Measurements from ENCODE around the gene LRP5.

The LRP5 gene

DNA sequence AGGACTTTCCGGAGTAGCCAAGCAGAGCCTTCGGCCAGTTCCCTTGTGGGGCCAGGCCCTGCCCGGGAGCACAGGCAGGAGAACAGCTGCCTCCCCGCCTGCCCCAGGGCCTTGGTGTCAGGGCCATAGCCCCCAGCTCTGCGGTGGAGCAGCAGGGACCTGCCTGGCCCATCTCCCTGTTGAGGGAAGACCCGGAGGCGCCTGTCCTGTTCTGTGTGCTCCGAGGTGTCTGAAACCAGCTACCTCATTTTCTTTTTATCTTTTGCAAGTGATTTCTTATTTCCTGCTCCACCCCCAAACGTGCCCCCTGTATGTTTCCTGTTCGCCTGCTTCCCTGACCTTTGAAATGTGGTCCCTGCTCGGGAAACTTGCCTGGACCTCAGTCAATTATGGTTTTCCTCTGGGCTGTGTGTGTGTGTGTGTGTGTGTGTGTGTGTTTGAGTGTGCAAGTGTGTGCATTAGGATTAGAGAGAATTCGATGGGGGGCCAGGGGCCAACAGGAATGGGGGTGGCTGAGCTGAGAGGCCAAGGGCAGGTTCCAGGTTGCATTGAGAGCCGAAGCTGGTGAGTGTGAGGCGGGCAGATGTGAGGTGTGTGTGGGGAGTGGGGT is 19.1 kb downstream of the LRP5 start:
- TF ChIP-seq, protein P1, sequence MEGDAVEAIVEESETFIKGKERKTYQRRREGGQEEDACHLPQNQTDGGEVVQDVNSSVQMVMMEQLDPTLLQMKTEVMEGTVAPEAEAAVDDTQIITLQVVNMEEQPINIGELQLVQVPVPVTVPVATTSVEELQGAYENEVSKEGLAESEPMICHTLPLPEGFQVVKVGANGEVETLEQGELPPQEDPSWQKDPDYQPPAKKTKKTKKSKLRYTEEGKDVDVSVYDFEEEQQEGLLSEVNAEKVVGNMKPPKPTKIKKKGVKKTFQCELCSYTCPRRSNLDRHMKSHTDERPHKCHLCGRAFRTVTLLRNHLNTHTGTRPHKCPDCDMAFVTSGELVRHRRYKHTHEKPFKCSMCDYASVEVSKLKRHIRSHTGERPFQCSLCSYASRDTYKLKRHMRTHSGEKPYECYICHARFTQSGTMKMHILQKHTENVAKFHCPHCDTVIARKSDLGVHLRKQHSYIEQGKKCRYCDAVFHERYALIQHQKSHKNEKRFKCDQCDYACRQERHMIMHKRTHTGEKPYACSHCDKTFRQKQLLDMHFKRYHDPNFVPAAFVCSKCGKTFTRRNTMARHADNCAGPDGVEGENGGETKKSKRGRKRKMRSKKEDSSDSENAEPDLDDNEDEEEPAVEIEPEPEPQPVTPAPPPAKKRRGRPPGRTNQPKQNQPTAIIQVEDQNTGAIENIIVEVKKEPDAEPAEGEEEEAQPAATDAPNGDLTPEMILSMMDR (conservative IDR thresholded peaks at IDR 0.05; ENCODE audit: low read depth, low read length), result no peak
- no peak overlapping the region for H3K4me3 ChIP-seq (ENCODE audit: low read depth, low read length)
- no peak for DNase-seq (ENCODE audit: low read depth)

DNA sequence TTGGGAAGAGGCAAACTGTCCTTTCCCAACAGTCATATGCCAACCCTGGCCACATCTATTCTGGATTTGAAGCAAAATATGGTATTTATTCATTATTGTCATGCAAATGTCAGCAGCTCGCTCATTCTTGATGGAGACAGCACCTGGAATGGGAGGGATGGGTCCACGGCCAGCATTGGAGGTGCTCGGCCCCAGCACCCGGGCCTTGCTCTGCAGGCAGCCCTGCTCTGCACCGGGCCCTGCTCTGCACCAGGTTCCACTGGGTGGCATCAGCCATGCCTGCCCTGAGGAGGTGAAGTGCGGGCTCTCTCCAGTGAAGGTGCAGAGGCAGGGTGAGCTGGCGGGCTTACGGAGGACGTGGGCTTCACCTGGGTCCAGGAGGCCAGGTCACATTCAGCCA is 19.8 kb downstream of the LRP5 start:
- no peak for DNase-seq (ENCODE audit: low read depth)

DNA sequence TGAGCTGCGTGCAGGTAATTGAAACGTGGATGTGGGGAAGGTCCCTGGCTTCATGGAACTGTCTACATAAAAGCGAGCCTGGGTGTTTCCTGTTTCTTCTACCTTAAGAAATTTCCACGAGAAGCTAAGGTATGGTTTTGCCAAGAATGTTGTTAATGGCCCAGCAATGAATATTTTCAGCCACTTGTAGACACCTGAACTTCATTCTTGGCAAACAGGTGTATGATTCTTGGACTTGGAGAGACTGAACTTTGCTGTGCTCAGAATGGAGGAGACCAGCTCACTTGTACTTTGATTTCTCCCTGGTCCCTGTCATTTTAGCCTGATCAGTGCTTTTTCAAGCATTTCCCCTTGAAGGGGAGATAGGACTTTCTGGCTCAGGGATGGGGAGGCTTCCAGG is 20.8 kb downstream of the LRP5 start:
- DNase-seq (ENCODE audit: low read depth), result no peak
- TF ChIP-seq, protein P1 (conservative IDR thresholded peaks at IDR 0.05; ENCODE audit: low read depth, low read length), result no peak
- no peak overlapping the region for H3K4me3 ChIP-seq (ENCODE audit: low read depth, low read length)

More for the DNA sequence above, 19.8 kb downstream of the LRP5 start:
- TF ChIP-seq, protein P1 (conservative IDR thresholded peaks at IDR 0.05; ENCODE audit: low read depth, low read length), result no peak
- H3K4me3 ChIP-seq (ENCODE audit: low read depth, low read length), result no peak overlapping the region

DNA sequence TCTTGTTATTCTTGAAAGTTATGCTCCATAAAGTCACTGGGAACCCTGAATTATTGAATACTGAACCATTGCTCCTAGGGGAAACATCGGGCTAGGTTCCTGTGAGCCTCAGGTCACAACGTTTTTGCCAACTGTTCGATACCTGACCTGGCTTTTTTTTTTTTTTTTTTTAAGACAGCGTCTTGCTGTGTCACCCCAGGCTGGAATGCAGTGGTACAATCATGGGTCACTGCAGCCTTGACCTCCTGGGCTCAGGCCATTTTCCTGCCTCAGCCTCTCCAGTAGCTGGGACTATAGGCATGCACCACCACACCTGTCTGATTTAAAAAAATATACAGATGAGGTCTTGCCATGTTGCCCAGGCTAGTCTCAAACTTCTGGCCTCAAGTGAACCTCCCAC is 22.5 kb downstream of the LRP5 start:
- TF ChIP-seq, protein P1 (conservative IDR thresholded peaks at IDR 0.05; ENCODE audit: low read depth, low read length), result no peak
- no peak for DNase-seq (ENCODE audit: low read depth)
- no peak overlapping the region for H3K4me3 ChIP-seq (ENCODE audit: low read depth, low read length)

DNA sequence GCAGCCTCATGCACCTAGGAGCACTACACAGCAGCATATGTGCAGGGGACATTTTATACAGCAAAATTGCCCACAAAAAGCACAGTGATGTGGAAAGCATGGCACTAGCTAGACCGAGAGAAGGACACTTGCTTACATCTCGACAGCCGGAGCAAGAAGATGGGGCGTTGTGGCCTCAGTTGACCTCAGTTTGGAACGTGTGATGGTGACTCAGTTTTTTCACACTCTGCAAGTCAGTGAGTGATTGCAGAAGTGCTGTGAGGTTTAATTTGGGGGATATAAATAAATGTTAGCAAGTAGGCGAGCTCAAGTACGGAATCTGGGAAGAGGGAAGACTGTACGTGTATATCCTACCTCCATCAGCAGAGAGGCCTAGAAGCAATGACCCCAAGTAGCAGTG is 23.3 kb downstream of the LRP5 start:
- DNase-seq (ENCODE audit: low read depth), result no peak
- TF ChIP-seq, protein P1 (conservative IDR thresholded peaks at IDR 0.05; ENCODE audit: low read depth, low read length), result no peak
- H3K4me3 ChIP-seq (ENCODE audit: low read depth, low read length), result no peak overlapping the region

DNA sequence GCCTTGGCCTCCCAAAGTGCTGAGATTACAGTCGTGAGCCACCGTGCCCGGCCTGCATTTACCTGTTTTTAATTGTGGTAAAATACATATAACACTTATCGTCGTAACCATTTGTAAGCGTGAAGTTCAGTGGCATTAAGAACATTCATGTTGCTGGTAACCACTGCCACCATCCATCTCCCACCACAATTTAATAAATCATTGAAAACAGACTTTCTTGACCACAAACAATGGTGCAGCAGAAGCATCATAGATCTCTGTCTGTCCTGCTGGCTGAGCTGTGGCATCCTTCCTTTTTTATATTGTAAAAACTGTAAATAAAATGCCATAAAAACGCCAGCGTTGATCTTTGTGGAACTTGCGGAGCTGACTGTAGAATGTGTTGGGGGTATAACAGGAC is 24.3 kb downstream of the LRP5 start:
- no peak for DNase-seq (ENCODE audit: low read depth)
- no peak overlapping the region for H3K4me3 ChIP-seq (ENCODE audit: low read depth, low read length)
- TF ChIP-seq, protein P1 (conservative IDR thresholded peaks at IDR 0.05; ENCODE audit: low read depth, low read length), result no peak

DNA sequence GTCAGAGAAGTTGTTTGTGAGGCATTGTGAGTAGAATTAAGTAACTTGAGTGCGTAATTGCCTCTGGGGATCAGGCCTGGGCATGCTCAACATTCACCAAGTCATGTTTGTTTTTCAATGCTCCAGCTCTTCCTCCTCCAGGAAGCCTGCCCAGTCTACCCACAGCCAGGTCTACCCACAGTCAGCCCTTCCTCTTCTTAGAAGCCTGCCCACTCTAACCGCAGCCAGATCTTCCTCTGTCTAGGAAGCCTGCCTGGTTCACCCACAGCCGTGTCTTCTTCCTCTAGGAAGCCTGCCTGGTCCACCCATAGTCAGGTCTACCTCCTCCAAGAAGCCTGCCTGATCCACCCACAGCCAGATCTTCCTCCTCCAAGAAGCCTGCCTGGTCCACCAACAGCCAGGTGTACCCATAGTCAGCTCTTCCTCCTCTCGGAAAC is 25.0 kb downstream of the LRP5 start:
- no peak for DNase-seq (ENCODE audit: low read depth)
- TF ChIP-seq, protein P1 (conservative IDR thresholded peaks at IDR 0.05; ENCODE audit: low read depth, low read length), result no peak
- H3K4me3 ChIP-seq (ENCODE audit: low read depth, low read length), result no peak overlapping the region

All from choroid plexus epithelial cell (primary cell).